Cerebellar nuclear complex (tissue), 1 donor: ENCODE measurements around the gene SOWAHB.

ENCODE experiments used
- DNase-seq, 2 experiments: peaks; one replicate each; lab custom pipeline; 2025; lab: John Stamatoyannopoulos, UW

SOWAHB gene

GRCh38 chr4:76854858-76855257, 43.1 kb downstream of the SOWAHB start:
- DNase-seq = no peak

GRCh38 chr4:76851375-76851774, 46.6 kb downstream of the SOWAHB start:
- no peak for DNase-seq

- DNase-seq = no peak
These were observed 47.9 kb downstream of the SOWAHB start for GRCh38 chr4:76850010-76850441.
